SJCRH30 (cell line): ENCODE measurements around the gene CELF2. TPM values are rescaled to one million over a fixed set of nuclear protein-coding genes. Genes with fewer than 3 reads are reported as not detected.
A peak's percentile ranks its signal among the peaks of the same experiment; 100 is the strongest.

Experiments used
- DNase-seq, 2 experiments: peaks; one replicate each; pipeline ENCODE4 v3.0.0-alpha.2; 2015 to 2020
- H3K27ac ChIP-seq: fragments of 250-450 bp; sonication (Bioruptor Pico); 2 replicates; pipeline ENCODE4 v1.5.1; 2020; ENCODE audit warnings: mild to moderate bottlenecking, moderate library complexity
- H3K27me3 ChIP-seq: fragments of 250-450 bp; sonication (Bioruptor Pico); 2 replicates; pipeline ENCODE4 v1.5.1; 2020; ENCODE audit warnings: mild to moderate bottlenecking, moderate library complexity
- H3K36me3 ChIP-seq: fragments of 250-450 bp; sonication (Bioruptor Pico); 2 replicates; pipeline ENCODE4 v1.5.1; 2020; ENCODE audit warnings: mild to moderate bottlenecking, moderate library complexity
- H3K4me1 ChIP-seq: fragments of 250-450 bp; sonication (Bioruptor Pico); 2 replicates; pipeline ENCODE4 v1.5.1; 2020; ENCODE audit warnings: mild to moderate bottlenecking, moderate library complexity
- H3K4me3 ChIP-seq: fragments of 250-450 bp; sonication (Bioruptor Pico); 2 replicates; pipeline ENCODE4 v1.5.1; 2020; ENCODE audit warnings: mild to moderate bottlenecking, moderate library complexity
- H3K9me3 ChIP-seq: fragments of 250-450 bp; sonication (Bioruptor Pico); replicated peaks from 2 replicates; pipeline ENCODE4 v1.5.1; 2020; ENCODE audit warnings: mild to moderate bottlenecking, moderate library complexity
- total RNA-seq: library from RNA; depleted of rRNA; stranded (reverse); fragments of >200 nt; shearing (Covaris generic); gene quantifications from 2 replicates; pipeline ENCODE4 v1.2.3, GENCODE V29; 2014

Gene CELF2
- total RNA-seq, 1 experiment from 2014 or later, result 65.2 TPM

GRCh38 chr10:11080564-11080984 is 62.9 kb downstream of the CELF2 start:
- Histone ChIP-seq H3K27me3 (no peaks in the 10 kb centered on the region), H3K4me1 (peaks cover 21% of the 10 kb centered on the region), H3K36me3 (no peaks in the 10 kb centered on the region; the same call in 1 of the 2 replicates), H3K27ac (no peak overlapping the region; the same call in 1 of the 2 replicates), H3K4me3 (no peak overlapping the region), H3K9me3 (no peaks in the 10 kb centered on the region)
- DNase-seq, result peak; percentile 43 to 77

GRCh38 chr10:11081408-11081807 is 63.7 kb downstream of the CELF2 start:
- no peaks in the 10 kb centered on the region for H3K9me3 ChIP-seq
- H3K4me3 ChIP-seq, result no peak overlapping the region
- H3K4me1 ChIP-seq, result peaks cover 21% of the 10 kb centered on the region
- no peaks in the 10 kb centered on the region; the same call in 1 of the 2 replicates for H3K36me3 ChIP-seq
- H3K27me3 ChIP-seq, result no peaks in the 10 kb centered on the region
- H3K27ac ChIP-seq, result no peak overlapping the region
- DNase-seq, result no peak

- no peak overlapping the region for H3K27ac ChIP-seq
- H3K4me1 ChIP-seq, result peaks cover 21% of the 10 kb centered on the region
- no peak overlapping the region for H3K4me3 ChIP-seq
- no peaks in the 10 kb centered on the region for H3K27me3 ChIP-seq
- no peaks in the 10 kb centered on the region for H3K9me3 ChIP-seq
- DNase-seq, result no peak
- peaks cover 6% of the 10 kb centered on the region; the same call in 1 of the 2 replicates for H3K36me3 ChIP-seq
Observed at GRCh38 chr10:11082526-11082925, 64.9 kb downstream of the CELF2 start.

- H3K27me3 ChIP-seq, result no peaks in the 10 kb centered on the region
- no peak for DNase-seq
- no peaks in the 10 kb centered on the region for H3K9me3 ChIP-seq
- peaks cover 21% of the 10 kb centered on the region for H3K4me1 ChIP-seq
- H3K4me3 ChIP-seq, result no peak overlapping the region
- H3K36me3 ChIP-seq, result peaks cover 10% of the 10 kb centered on the region
- H3K27ac ChIP-seq, result no peak overlapping the region
Observed at GRCh38 chr10:11083051-11083450, 65.4 kb downstream of the CELF2 start.

GRCh38 chr10:11085545-11085944 is 67.9 kb downstream of the CELF2 start:
- Histone ChIP-seq H3K4me3 (no peak overlapping the region), H3K36me3 (peaks cover 17% of the 10 kb centered on the region), H3K4me1 (peaks cover 9% of the 10 kb centered on the region), H3K27ac (no peak overlapping the region), H3K27me3 (no peaks in the 10 kb centered on the region), H3K9me3 (no peaks in the 10 kb centered on the region)
- DNase-seq, result no peak

GRCh38 chr10:11086177-11086840 is 68.6 kb downstream of the CELF2 start:
- Histone ChIP-seq H3K27me3 (no peaks in the 10 kb centered on the region), H3K27ac (no peak overlapping the region), H3K9me3 (no peaks in the 10 kb centered on the region), H3K36me3 (peaks cover 20% of the 10 kb centered on the region), H3K4me3 (no peak overlapping the region), H3K4me1 (peaks cover under 1% of the 10 kb centered on the region)
- DNase-seq, result no peak

- no peaks in the 10 kb centered on the region for H3K27me3 ChIP-seq
- H3K4me3 ChIP-seq, result no peak overlapping the region
- H3K27ac ChIP-seq, result no peak overlapping the region
- no peaks in the 10 kb centered on the region for H3K4me1 ChIP-seq
- no peaks in the 10 kb centered on the region for H3K9me3 ChIP-seq
- no peak for DNase-seq
- H3K36me3 ChIP-seq, result peaks cover 25% of the 10 kb centered on the region
Observed at GRCh38 chr10:11087372-11087771, 69.7 kb downstream of the CELF2 start.

- Histone ChIP-seq H3K27me3 (no peaks in the 10 kb centered on the region), H3K36me3 (peaks cover 29% of the 10 kb centered on the region), H3K4me3 (no peak overlapping the region), H3K4me1 (no peaks in the 10 kb centered on the region), H3K27ac (no peak overlapping the region), H3K9me3 (no peaks in the 10 kb centered on the region)
- no peak for DNase-seq
Observed at GRCh38 chr10:11088709-11089108, 71.0 kb downstream of the CELF2 start.

GRCh38 chr10:11089272-11089671 is 71.6 kb downstream of the CELF2 start:
- H3K27ac ChIP-seq, result no peak overlapping the region
- no peaks in the 10 kb centered on the region for H3K27me3 ChIP-seq
- H3K36me3 ChIP-seq, result peaks cover 29% of the 10 kb centered on the region
- no peak overlapping the region for H3K4me3 ChIP-seq
- no peaks in the 10 kb centered on the region for H3K9me3 ChIP-seq
- H3K4me1 ChIP-seq, result no peaks in the 10 kb centered on the region
- DNase-seq, result no peak

GRCh38 chr10:11091517-11092102 is 73.9 kb downstream of the CELF2 start:
- no peaks in the 10 kb centered on the region for H3K4me1 ChIP-seq
- DNase-seq, result no peak
- H3K27me3 ChIP-seq, result no peaks in the 10 kb centered on the region
- H3K27ac ChIP-seq, result no peak overlapping the region
- H3K36me3 ChIP-seq, result peaks cover 37% of the 10 kb centered on the region
- H3K9me3 ChIP-seq, result 0 out of 2 replicates have a peak, but pooled peaks cover 2% of the 10 kb centered on the region
- H3K4me3 ChIP-seq, result no peak overlapping the region

GRCh38 chr10:11093771-11094736 is 76.4 kb downstream of the CELF2 start:
- no peak overlapping the region for H3K4me3 ChIP-seq
- no peaks in the 10 kb centered on the region for H3K27me3 ChIP-seq
- 0 out of 2 replicates have a peak, but pooled peaks cover 2% of the 10 kb centered on the region for H3K9me3 ChIP-seq
- H3K27ac ChIP-seq, result peak overlapping the region; percentile 38
- DNase-seq, result peak in 1 of 2 experiments; percentile 25
- no peaks in the 10 kb centered on the region for H3K4me1 ChIP-seq
- peaks cover 33% of the 10 kb centered on the region for H3K36me3 ChIP-seq

GRCh38 chr10:11095374-11095801 is 77.7 kb downstream of the CELF2 start:
- Histone ChIP-seq H3K4me3 (no peak overlapping the region), H3K36me3 (peaks cover 30% of the 10 kb centered on the region), H3K27me3 (no peaks in the 10 kb centered on the region), H3K27ac (no peak overlapping the region), H3K4me1 (no peaks in the 10 kb centered on the region), H3K9me3 (0 out of 2 replicates have a peak, but pooled peaks cover 2% of the 10 kb centered on the region)
- DNase-seq, result no peak

GRCh38 chr10:11096422-11096821 is 78.8 kb downstream of the CELF2 start:
- Histone ChIP-seq H3K4me3 (no peak overlapping the region), H3K36me3 (peaks cover 28% of the 10 kb centered on the region), H3K9me3 (0 out of 2 replicates have a peak, but pooled peaks cover 2% of the 10 kb centered on the region), H3K27ac (no peak overlapping the region), H3K27me3 (no peaks in the 10 kb centered on the region), H3K4me1 (no peaks in the 10 kb centered on the region)
- DNase-seq, result no peak

GRCh38 chr10:11097686-11098085 is 80.0 kb downstream of the CELF2 start:
- no peak for DNase-seq
- no peaks in the 10 kb centered on the region for H3K27me3 ChIP-seq
- H3K4me1 ChIP-seq, result no peaks in the 10 kb centered on the region

More at GRCh38 chr10:11097686-11098085, 80.0 kb downstream of the CELF2 start:
- Histone ChIP-seq H3K4me3 (no peak overlapping the region), H3K27ac (no peak overlapping the region), H3K9me3 (0 out of 2 replicates have a peak, but pooled peaks cover 2% of the 10 kb centered on the region), H3K36me3 (peaks cover 21% of the 10 kb centered on the region)
